Measurements from ENCODE around the gene DAB2IP.

Gene DAB2IP

GRCh38 chr9:121674952-121675351, 23.5 kb downstream of the DAB2IP start:
- CTCF ChIA-PET, result interaction anchor here (1.0 to 1.6 kb wide), 4 partner anchors 9 to 80 kb away, joined by 3 to 7 read pairs (median 6); no protein-coding TSS in a partner anchor

GRCh38 chr9:121675381-121675780, 23.9 kb downstream of the DAB2IP start:
- CTCF ChIA-PET, result interaction anchor here (1.6 kb wide), 1 partner anchor 20 kb away, joined by 7 read pairs; no protein-coding TSS in a partner anchor
- H3K27ac ChIP-seq (ENCODE audit: extremely low read depth, low read depth, low read length), result no peak overlapping the region
- H3K9me3 ChIP-seq (ENCODE audit: control insufficient read depth, insufficient read depth, low read depth, low read length), result no peaks in the 10 kb centered on the region
- no peak overlapping the region for H3K4me3 ChIP-seq (ENCODE audit: low read depth, low read length)
- H3K36me3 ChIP-seq (ENCODE audit: control insufficient read depth in 2 of 2, insufficient read depth in 1 of 2, low read length in 2 of 2), result peaks cover 0 to 21% of the 10 kb centered on the region in 2 experiments; a peak in 1 of 3 replicates
- POLR2A ChIA-PET, result no interaction called here
- no peaks in the 10 kb centered on the region for H3K4me1 ChIP-seq (ENCODE audit: control insufficient read depth, insufficient read depth, low read length)
- TF ChIP-seq ZNF544 (tag by site-specific recombination; IDR thresholded peaks at IDR 0.05), result no peak
- TF ChIP-seq ZNF121 (tag by site-specific recombination; IDR thresholded peaks at IDR 0.05), result no peak
- TF ChIP-seq ZIC2 (tag by site-specific recombination; IDR thresholded peaks at IDR 0.05), result no peak
- TF ChIP-seq ZNF664 (tag by site-specific recombination; IDR thresholded peaks at IDR 0.05), result no peak
- TF ChIP-seq ZNF629 (tag by site-specific recombination; IDR thresholded peaks at IDR 0.05), result no peak
- TF ChIP-seq PRDM10 (tag by site-specific recombination; IDR thresholded peaks at IDR 0.05), result no peak
- no peak for TF ChIP-seq ZNF660 (tag by site-specific recombination; IDR thresholded peaks at IDR 0.05)
- no peak for TF ChIP-seq ZNF623 (tag by site-specific recombination; IDR thresholded peaks at IDR 0.05)
- no peak for TF ChIP-seq ZNF654 (tag by site-specific recombination; IDR thresholded peaks at IDR 0.05; ENCODE audit: low read depth)
- no peak for TF ChIP-seq REST (tag by site-specific recombination; IDR thresholded peaks at IDR 0.05)
- TF ChIP-seq ZEB2 (tag by site-specific recombination; IDR thresholded peaks at IDR 0.05), result no peak
- TF ChIP-seq ZNF530 (tag by site-specific recombination; IDR thresholded peaks at IDR 0.05; ENCODE audit: low read depth), result no peak
- no peak for TF ChIP-seq ZNF24 (tag by site-specific recombination; IDR thresholded peaks at IDR 0.05)

More at GRCh38 chr9:121674952-121675351, 23.5 kb downstream of the DAB2IP start:
- Histone ChIP-seq H3K4me1 (ENCODE audit: control insufficient read depth, insufficient read depth, low read length) (no peaks in the 10 kb centered on the region), H3K4me3 (ENCODE audit: low read depth, low read length) (no peak overlapping the region), H3K36me3 (ENCODE audit: control insufficient read depth in 2 of 2, insufficient read depth in 1 of 2, low read length in 2 of 2) (peaks cover 0 to 17% of the 10 kb centered on the region in 2 experiments; a peak in 1 of 3 replicates), H3K9me3 (ENCODE audit: control insufficient read depth, insufficient read depth, low read depth, low read length) (no peaks in the 10 kb centered on the region), H3K27ac (ENCODE audit: extremely low read depth, low read depth, low read length) (no peak overlapping the region)
- no peak for TF ChIP-seq ZNF639 (tag by site-specific recombination; IDR thresholded peaks at IDR 0.05)
- no peak for TF ChIP-seq ZNF311 (tag by site-specific recombination; IDR thresholded peaks at IDR 0.05; ENCODE audit: borderline replicate concordance)
- peak; percentile 83 for TF ChIP-seq GLIS1 (tag by site-specific recombination; IDR thresholded peaks at IDR 0.05)
- peak; percentile 41; the same call in 1 of the 2 replicates for TF ChIP-seq ZEB2 (tag by site-specific recombination; IDR thresholded peaks at IDR 0.05)
- TF ChIP-seq SETDB1 (IDR thresholded peaks at IDR 0.05; ENCODE audit: insufficient read length, low read length), result no peak
- peak; percentile 94 for TF ChIP-seq ZIC2 (tag by site-specific recombination; IDR thresholded peaks at IDR 0.05)
- TF ChIP-seq ZSCAN5A (tag by site-specific recombination; IDR thresholded peaks at IDR 0.05), result no peak
- TF ChIP-seq KLF9 (tag by site-specific recombination; IDR thresholded peaks at IDR 0.05; ENCODE audit: low read depth), result no peak
- no peak for TF ChIP-seq ZNF302 (tag by site-specific recombination; IDR thresholded peaks at IDR 0.05; ENCODE audit: low read depth)
- TF ChIP-seq PRDM1 (tag by site-specific recombination; IDR thresholded peaks at IDR 0.05), result no peak
- TF ChIP-seq KLF17 (tag by site-specific recombination; IDR thresholded peaks at IDR 0.05), result no peak
- TF ChIP-seq GLIS2 (tag by site-specific recombination; IDR thresholded peaks at IDR 0.05), result peak; percentile 26; the same call in 1 of the 2 replicates
- no peak for TF ChIP-seq ZNF529 (tag by site-specific recombination; IDR thresholded peaks at IDR 0.05; ENCODE audit: insufficient replicate concordance)
- 0 out of 2 replicates have a peak, but pooled peaks have one; percentile 6 for TF ChIP-seq ZFHX2 (tag by site-specific recombination; conservative IDR thresholded peaks at IDR 0.05)
- POLR2A ChIA-PET, result no interaction called here
